GM18520 (cell line): ENCODE data around the gene ALDH3A2.

Experiments used
- ATAC-seq: cut with Tn5 transposase; IDR thresholded peaks from one replicate; pipeline ENCODE4 v1.9.1; 2021; ENCODE audit not compliant: unreplicated experiment

The ALDH3A2 gene

DNA sequence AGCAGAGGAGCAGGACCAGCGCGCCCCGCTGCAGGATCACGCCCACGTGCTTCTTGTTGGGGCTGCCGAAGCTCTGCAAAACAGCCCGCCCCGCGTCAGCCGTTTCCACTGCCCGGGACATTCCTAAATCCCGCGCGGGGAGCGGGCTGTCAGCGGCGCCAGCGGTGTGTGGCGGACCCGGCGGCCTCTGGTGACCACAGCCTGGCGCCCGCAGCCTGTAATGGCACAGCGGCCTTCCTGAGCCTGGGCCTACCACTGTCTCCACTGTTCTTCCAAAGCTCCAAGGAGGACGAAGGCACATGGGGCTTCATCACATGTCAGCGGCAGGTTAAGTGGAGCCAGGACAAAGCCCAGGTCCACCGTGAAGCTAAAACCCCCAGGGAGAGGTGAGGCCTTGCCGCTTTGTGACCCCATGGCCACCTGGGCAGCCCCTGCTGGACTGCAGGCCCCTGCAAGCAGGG is 65.4 kb downstream of the ALDH3A2 start:
- no peak for ATAC-seq

DNA sequence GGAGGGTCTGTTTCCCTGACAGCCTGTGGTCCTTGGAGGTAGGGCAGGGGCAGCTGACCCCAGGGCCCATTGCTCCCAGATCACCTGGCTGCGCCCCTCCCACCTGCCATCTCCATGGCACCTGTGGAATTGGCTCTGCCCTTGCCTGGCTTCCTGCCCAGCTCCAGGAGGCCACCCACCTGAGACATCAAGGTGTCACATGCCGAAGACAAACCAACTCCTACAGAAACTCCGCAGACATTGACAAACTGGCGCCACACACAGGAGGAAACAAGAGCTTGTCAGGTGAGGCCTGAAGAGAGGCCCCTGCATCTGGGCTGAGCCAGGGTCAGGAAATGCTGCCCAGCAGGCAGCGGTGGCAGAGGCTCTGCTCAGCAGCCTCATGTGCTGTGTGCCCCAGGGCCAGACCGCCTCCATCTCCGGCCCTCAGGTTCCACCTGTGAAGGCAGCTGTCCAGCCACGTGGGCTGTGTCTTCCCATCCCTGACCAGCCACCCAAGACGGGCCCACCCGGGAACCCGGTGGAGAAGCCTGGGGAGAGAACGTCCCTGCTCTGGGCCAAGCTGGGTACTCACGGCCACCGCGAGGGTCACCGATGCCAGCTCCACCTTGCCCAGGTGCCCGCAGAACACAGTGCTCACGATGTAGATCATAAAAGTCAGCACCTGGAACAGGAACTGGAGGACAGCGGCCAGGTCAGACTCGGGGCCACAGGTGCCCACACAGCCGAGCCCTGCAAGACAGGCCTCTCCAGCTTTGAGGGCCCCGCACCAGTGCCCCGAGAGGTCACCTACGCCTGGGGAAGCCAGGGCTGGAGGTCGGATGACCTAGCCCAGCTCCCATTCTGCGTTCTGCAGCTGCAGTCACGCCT is 66.2 kb downstream of the ALDH3A2 start:
- ATAC-seq: no peak

DNA sequence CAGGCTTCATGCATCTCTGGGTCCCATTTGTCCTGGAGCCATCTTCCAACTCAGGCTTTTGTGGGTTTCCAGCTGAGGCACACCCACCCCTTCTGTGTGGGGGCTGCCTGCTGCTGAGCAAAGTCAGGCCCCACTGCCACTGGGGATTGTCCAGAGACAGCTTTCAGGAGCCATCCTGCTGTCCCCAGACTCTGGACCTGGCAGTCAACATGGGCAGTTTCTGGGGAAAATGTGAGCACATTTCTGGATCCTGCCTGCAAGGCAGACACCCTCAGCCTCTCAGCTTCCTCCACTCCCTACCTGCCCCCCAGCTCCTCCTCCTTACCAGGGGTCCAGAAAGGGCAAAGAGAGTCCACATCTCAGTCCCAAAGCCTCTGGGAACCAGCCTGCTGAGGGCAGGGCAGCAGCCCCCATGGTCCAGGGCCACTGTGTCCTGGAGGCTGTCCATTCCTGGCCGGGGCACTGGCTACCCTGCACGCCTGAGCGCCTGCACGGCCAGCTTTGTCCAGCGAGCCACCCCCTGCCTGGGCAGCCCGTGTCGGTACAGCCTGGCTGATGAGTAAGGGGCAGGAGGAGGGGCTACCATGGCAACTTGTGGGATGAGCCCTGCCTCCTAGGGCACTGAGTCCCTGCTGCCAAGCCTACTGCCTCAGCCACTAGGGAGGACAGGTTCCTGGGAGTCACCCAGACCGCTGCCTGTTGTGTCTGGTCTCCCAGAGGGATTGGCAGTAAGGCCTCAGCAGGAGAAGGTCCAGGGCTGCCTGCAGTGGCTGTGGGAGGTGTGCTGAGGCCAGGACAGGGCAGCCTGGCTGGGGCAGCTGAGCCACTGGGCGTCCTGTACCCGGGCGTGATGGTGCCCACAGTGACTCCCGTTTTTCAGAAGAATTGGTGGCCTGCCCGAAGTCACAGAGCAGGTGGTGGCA is 67.8 kb downstream of the ALDH3A2 start, which contains the start of gene SLC47A2:
Gene SLC47A2 (minus strand): TSS at position 477 of the 923 bp plus-strand sequence. CDS start 29 bp downstream, at position 448.
- ATAC-seq: no peak

DNA sequence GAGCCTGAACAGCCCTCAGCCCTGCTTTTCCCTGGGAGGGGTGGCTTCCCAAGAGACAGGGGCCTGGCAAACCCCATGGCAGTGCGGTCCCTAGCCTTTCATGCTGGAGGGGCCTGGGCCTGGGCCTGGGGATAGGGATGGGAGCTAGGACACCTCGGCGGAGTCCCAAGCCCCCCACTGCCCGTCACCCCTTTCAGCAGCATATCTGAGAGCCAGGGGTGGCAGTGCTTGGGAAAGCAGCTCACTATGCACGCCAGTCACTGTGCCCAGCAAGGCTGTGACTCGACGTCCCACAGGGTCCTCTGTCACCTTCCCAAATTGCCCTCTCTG is 68.4 kb downstream of the ALDH3A2 start:
- no peak for ATAC-seq

DNA sequence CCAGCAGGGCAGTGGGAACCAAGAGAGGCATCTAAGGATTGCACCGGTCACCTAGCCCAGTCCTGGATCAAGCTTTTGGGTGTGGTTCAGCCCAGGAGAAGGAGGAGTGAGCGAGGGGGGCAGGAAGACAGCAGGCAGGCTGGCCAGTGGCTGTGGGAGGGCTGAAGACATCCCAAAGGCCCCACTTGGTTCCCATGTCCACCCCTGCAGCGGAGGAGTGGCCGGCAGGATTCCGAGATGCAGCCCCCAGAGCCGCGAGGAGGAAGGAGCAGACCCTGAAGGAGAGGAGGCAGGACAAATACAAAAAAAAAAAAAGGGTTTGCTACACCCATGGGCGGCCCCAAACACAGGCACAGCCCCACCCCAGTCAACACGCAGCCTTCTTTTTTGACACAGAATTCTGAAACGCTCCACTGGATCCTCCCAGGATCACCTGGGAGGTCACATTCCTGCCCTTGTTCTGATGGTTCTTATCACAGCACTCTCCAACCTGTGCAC is 68.9 kb downstream of the ALDH3A2 start:
- no peak for ATAC-seq

DNA sequence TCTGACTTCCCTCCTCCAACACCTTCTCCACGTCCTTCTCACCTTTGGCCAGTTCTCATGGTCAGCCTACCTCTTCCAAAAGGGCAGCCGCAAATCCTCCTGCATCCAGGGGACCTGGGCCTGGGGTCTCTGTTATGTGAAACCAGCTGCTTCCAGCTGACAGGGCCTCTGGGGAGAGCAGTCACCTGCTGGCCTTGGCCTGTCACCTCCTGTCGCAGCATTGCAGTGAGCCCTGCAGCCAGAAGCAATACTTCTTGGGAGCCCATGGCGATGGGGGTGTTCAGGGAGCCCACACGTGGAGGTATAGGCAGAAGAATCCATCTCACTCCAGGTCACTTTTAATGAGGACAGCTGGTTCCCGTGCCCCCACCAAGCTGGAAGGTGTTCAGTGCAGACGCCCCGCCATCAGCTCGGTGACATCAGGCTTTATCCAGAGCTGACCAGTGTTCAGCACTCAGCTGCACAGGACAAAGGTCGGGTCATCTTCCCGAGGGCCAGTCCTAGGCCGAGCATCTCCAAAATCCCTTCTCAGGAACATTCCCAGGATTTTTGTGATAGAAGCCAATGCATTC is 69.6 kb downstream of the ALDH3A2 start:
- ATAC-seq: no peak

DNA sequence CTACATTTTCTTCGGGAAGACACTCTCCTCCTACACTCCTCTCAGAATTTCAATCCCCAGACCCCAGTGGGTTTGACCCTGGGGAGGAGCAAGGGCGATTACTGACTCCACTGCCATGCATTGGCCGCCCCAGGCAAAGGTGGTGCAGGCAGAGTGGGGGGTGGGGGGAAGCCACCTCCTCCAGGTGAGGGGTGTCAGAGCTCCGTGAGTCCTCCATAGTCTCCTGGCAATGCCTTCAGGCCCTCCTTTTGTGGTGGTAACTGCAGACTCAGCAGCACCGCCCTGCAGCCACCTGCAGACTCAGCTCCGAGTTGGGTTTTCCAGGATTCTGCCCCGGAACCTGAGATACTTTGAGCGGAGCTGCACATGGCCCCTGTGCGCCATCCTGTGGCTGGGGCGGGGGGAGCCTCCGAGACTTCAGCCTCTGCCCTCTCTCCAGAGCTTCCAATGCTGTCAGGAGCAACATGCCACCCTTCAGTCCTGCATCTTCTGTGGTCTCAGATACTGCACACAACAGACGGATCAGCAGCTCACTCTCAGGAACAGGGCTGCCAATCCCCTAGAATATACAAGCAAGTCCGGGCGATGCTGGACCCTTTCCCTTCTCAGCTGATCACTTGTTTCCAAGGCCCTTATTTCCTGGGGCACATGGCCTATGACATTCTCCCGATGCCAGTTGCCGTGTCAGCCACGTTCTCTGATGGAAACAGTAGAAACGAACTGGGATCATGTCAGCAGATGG is 70.2 kb downstream of the ALDH3A2 start:
- no peak for ATAC-seq

DNA sequence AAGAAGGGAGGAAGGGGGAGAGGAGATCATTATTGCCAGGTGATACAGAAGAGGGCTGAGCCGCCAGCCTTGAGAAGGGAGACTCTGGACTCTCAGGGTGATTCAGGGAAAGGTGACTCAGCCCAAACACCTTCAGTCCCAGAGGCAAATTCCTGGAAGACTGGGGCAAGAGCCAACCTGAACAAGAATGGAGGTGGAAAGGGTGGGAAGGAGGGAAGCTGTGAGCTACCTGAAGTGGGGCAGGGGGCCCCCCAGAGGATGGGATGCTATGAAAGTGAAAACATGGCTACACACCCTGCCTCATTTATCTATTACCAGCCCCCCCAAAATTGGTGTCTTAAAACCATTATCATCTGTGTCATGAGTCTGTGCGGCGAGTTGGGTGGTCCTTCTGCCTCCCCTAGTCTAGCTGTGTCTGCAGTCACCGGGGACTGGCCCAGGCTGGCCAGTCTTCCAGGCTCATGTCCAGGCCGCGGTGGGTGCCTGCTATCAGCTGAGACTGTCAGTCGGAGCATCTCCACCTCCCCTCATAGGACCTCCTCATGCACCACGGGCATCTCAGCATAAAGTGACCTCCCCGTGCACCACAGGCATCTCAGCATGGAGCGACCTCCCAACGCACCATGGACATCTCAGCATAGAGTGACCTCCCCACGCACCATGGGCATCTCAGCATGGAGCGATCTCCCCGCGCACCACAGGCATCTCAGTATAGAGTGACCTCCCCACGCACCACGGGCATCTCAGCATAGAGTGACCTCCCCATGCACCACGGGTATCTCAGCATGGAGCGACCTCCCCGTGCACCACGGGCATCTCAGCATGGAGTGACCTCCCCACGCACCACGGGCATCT is 71.0 kb downstream of the ALDH3A2 start:
- ATAC-seq: no peak

GRCh38 chr17:19720210-19720475 is 71.6 kb downstream of the ALDH3A2 start:
- ATAC-seq: no peak

GRCh38 chr17:19720631-19721426 is 72.3 kb downstream of the ALDH3A2 start:
- ATAC-seq: no peak

DNA sequence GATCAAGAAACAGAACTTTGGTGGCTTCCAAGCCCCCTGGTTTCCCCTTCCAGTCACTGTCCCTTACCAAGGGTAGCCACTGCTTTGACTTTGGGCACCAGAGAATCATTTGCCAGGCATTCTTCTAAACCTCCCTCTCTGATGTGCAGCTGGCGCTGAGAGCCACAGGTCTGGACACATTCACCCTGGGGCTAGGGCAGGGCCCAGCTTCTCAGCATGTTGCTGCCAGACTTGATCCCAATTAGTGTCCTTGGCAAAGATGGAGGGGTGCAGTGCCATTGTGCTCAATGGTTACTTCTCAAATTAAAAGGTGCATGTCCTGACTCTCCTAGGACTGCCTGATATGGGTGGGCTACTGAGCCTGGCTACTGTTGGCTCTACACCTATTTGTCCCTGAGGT is 75.4 kb downstream of the ALDH3A2 start:
- no peak for ATAC-seq

DNA sequence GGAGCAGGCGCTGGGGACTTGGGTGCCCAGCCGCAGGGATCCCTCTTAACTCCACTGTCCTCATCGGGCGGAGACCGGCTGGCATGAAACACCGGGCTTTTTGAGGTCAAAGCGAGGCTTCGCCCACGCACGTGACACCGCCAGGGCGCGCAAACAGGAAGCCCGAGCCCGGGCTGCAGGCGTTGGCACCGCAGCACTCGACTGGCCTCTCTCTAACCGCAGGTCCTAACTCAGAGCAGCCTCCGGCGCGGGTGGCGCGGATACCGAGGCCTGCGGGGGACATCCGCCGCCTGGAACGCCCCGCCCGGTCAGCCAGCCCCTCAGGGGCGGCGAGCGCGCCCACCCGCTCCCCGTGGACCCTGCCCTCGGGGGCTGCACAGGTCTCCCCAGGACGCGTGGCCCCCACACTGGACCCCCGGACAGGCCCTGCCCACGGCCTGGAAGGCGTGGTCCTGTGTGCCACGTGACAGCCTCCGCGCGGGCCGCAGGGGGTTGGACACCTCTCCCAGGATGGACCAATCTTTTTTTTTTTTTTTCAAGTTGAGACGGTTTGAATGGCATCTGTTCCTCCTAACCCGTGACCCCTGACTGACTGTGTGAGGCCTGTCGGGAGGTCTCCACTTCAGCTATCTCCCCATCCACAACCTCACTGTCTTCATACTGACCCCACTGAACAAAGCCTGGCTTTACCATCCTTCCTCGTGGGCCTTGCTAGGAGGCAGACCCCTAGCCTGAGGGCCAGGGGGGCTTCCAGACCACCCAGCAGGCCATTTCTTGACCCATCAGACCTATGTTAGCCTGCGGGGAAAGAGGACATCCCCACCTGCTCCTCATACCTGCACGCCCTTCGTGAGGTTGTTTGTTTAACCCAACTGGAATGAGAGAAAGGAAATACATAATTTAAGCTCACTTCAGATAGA is 76.2 kb downstream of the ALDH3A2 start:
- ATAC-seq: no peak

- no peak for ATAC-seq
These were observed 76.9 kb downstream of the ALDH3A2 start for GRCh38 chr17:19725486-19725885.

DNA sequence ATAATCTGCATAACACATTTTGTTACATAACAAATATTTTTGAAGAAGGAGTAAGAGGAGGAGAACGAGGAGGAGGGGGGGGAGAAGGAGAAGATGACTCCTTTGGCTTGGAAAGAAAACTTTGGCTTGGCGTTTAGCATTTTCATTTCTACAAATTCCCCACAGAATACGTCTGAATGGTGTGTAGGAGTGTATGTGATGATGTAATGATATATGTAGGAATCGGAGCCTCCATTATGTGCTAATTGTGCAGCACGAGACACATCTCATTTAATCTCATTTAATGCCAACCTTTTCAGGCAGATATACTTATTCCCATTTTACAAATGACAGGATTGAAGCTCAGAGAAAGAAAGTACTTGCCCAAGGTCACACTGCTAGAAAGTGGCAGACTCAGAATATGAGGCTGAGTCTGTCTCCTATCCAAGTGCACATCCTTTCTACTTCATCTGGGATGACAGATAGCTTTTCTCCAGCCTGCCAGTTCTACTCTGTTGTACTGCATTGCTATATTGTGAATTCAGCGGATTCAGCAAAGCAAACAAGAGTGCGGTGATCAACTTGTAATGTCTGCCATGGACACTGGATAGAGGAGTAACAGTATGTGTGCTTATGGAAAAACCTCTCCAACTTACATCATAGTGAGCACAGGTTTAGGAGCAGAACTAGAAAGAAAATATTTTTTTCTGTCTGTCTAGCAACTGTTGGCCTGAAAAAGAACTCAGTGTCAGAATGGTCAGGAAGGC is 78.3 kb downstream of the ALDH3A2 start:
- no peak for ATAC-seq
